RWPE1 (cell line): Measurements from ENCODE around the gene CCDC169.

Experiments
- CTCF ChIA-PET: fragments of 350-600 bp; sonication (Branson Sonifier 250); formaldehyde crosslinking; extraction: SDS; loops from one replicate; lab custom pipeline; 2021; lab: Yijun Ruan, JAX
- POLR2A ChIA-PET: fragments of 400-600 bp; formaldehyde crosslinking; extraction: SDS; loops from one replicate; lab custom pipeline; 2020; ENCODE audit warnings: antibody characterized with exemption; ENCODE audit not compliant: low non-redundant PET; lab: Yijun Ruan, JAX
- DNase-seq: peaks from one replicate; pipeline ENCODE4 v3.0.0; 2012; ENCODE audit warnings: low spot score
- H3K27ac ChIP-seq: fragments of 450-650 bp; 2 replicates; pipeline ENCODE4 v1.5.1; 2017
- TF ChIP-seq, protein P1 (sequence below): fragments of 450-650 bp; conservative IDR thresholded peaks from 2 replicates; pipeline ENCODE4 v1.5.1; 2017; ENCODE audit warnings: low read depth, mild to moderate bottlenecking

The CCDC169 gene

DNA sequence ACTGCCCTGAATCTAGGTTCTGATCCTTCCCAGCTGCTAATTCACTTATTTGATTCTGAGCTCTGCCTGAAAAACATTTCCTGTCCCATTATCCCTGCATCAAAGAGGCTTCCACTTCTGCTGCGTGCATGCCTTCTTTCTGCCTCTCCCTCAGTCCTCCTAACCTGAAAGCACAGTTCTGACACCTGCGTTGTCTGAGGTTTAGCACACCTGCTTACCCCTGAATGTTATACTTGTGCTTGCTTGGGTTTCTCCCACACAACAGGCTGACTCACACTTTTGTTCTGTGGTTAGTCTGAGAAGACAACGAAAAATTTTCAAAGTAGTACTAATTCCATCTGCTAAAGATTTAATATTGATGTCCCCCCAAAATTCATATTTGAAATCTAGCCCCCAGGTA is 80.2 kb downstream of the CCDC169 start:
- POLR2A ChIA-PET, result no interaction called here
- TF ChIP-seq, protein P1, sequence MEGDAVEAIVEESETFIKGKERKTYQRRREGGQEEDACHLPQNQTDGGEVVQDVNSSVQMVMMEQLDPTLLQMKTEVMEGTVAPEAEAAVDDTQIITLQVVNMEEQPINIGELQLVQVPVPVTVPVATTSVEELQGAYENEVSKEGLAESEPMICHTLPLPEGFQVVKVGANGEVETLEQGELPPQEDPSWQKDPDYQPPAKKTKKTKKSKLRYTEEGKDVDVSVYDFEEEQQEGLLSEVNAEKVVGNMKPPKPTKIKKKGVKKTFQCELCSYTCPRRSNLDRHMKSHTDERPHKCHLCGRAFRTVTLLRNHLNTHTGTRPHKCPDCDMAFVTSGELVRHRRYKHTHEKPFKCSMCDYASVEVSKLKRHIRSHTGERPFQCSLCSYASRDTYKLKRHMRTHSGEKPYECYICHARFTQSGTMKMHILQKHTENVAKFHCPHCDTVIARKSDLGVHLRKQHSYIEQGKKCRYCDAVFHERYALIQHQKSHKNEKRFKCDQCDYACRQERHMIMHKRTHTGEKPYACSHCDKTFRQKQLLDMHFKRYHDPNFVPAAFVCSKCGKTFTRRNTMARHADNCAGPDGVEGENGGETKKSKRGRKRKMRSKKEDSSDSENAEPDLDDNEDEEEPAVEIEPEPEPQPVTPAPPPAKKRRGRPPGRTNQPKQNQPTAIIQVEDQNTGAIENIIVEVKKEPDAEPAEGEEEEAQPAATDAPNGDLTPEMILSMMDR, result no peak
- no peak overlapping the region for H3K27ac ChIP-seq
- DNase-seq, result no peak
- CTCF ChIA-PET, result no interaction called here

DNA sequence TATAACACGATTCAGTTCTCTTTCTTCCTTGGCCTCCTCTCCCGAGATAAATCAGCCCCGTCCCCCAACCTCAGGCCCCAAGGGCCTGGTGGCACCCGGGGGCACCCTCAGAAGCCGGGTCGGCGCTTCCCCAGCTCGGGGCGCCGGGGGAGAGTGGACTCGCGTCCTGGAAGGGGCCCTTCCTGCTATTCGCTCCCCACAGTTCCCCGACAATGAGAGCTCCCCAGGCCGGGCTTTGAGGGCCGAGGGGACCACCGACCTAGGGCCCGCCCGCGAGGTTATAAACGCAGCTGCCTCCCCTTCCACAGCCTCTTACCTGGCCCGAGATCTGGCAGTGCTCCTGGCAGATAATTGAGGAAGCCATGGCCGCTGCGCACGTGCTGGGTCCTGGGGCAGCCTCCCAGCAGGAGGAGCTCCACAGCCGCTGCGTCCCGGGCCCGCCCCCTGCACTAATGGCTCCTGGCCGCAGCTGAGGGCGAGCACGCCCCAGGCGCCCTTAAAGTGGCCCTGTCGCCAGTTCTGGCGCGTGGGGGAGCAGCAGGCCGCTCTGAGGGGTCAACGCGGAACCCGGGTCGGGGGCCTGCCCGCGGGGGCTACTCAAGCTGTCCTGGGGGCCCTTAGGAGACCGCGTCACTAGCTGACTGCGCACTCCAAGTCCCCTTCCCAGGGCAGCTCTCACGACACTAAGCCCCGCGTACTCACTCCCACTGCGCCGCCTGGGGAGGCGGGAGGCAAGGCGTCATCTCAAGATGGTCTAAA is 83.3 kb downstream of the CCDC169 start, which contains the start of gene SOHLH2:
Gene SOHLH2 (minus strand): TSS at position 394 of the 759 bp plus-strand sequence. CDS start 30 bp downstream, at position 364.
- POLR2A ChIA-PET, result no interaction called here
- CTCF ChIA-PET, result no interaction called here
- H3K27ac ChIP-seq, result no peak within 1 kb of the TSS
- TF ChIP-seq, protein P1, result no peak
- no peak for DNase-seq

DNA sequence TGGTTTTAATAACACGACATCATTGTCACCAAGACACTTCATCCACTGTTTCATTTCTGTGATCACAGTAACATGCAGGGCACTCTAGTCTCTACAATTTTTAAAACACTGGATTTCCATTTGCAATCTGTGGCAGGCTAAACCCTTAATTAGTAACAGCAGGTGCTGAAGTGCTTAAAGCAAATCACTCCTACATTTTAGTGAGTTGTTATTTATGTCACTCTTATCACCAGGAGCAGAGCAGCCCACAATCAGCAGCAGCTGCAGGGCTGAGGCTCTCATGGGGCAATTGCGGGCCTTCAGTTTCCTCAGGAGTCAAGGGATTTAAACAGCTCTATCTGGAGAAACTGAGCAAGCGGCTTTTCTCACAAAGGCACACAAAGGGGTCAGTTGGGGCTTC is 84.8 kb downstream of the CCDC169 start:
- ChIA-PET POLR2A (no interaction called here), CTCF (no interaction called here)
- DNase-seq, result no peak
- H3K27ac ChIP-seq, result no peak overlapping the region
- TF ChIP-seq, protein P1, result no peak

DNA sequence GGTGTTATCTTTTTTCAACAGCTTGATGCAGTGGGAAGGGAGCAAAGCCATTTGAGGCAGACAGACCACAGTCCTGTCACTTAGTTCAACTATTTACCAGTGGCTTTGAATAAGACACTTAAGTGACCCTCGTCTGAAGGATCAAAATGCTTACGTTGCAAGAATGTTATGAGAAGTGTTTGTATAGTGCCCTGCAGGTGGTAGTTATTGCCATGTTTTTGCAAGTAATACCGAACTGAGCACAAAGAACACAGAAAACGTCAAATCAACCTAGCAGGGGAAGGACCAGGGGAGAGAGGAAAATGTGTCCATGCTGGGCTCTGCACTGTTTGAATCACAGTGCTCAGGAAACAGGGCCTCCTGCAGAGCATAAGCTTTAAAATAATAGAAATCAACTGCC is 86.0 kb downstream of the CCDC169 start:
- ChIA-PET POLR2A (no interaction called here), CTCF (no interaction called here)
- no peak overlapping the region for H3K27ac ChIP-seq
- DNase-seq, result no peak
- TF ChIP-seq, protein P1, result no peak

DNA sequence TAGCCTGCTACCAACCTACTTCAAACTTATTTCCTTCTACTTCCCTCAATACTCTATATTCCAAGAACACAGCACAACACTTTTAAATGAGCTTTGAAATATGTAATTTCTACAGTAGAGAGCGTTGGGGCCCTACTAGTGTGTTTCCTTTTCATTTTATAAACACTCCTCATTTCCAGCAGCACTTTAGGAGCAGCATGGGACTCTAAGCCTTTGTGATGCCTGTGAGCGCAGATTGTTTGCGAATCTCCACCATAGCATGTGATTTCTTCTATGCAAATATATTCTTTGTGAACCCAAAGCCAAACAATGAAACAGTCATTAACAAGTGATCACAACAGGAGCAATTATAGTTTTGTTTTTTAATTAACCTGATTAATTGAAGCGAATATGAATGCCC is 86.9 kb downstream of the CCDC169 start:
- TF ChIP-seq, protein P1, result no peak
- CTCF ChIA-PET, result no interaction called here

DNA sequence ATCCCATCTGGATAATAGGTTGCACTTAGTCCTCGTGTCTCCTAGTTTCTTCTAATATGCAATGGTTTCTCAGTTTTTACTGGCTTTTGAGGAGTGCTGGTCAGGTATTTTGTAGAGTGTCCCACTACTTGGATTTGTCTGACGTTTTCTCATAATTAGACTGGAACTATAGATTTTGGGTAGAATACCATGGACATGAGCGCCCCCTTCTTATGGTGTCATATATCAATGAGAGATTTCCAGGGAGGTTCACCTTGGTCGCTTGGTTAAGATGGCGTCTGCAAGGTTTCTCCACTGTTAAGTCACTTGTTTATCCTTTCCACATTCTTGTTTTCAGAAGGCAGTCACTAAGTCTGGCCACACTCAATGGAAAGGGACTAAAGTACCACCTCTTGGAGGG is 89.9 kb downstream of the CCDC169 start:
- DNase-seq, result no peak
- TF ChIP-seq, protein P1, result no peak
- ChIA-PET CTCF (no interaction called here), POLR2A (no interaction called here)
- H3K27ac ChIP-seq, result no peak overlapping the region

More for the DNA sequence above, 86.9 kb downstream of the CCDC169 start:
- no peak for DNase-seq
- POLR2A ChIA-PET, result no interaction called here
- H3K27ac ChIP-seq, result no peak overlapping the region
